Mucosa of descending colon (tissue), 3 donors: ENCODE results near the gene GAA. TPM values are rescaled to one million over a fixed set of nuclear protein-coding genes. Genes with fewer than 3 reads are reported as not detected.

Experiments
- ATAC-seq: fragments of 200-7000 bp; cut with Tn5 transposase; one replicate; pipeline ENCODE4 v1.9.1; 2020; ENCODE audit warnings: mild to moderate bottlenecking, moderate library complexity
- DNase-seq, 3 donors: peaks; one replicate each; pipeline ENCODE4 v3.0.0-alpha.2; 2020
- H3K36me3 ChIP-seq: fragments of 200-600 bp; one replicate; pipeline ENCODE4 v1.8.0; 2021; ENCODE audit warnings: low read depth, mild to moderate bottlenecking
- H3K4me1 ChIP-seq: fragments of 200-600 bp; one replicate; pipeline ENCODE4 v1.8.0; 2021; ENCODE audit warnings: low read depth, mild to moderate bottlenecking
- H3K4me3 ChIP-seq: fragments of 200-600 bp; one replicate; pipeline ENCODE4 v1.8.0; 2021; ENCODE audit warnings: mild to moderate bottlenecking
- H3K9me3 ChIP-seq: fragments of 200-600 bp; one replicate; pipeline ENCODE4 v1.8.0; 2021; ENCODE audit warnings: mild to moderate bottlenecking
- intact Hi-C, 2 donors: fragments of 100-400 bp; cut with DNase I in 1 of 2; cut with micrococcal nuclease in 1 of 2; formaldehyde crosslinking; loops; one replicate each; pipeline versions ENCODE4 v1.11.0 to v1.11.1; 2022; cut with DNase I, micrococcal nuclease
- total RNA-seq, 3 donors: library from RNA; stranded (reverse); fragmentation: NEBNext Ultra II Directional in 2 of 3; extraction: Animal tissue kit (Norgen Biotek cat#: 25700) in 2 of 3; gene quantifications; one replicate each; pipeline versions ENCODE4 v1.2.1 to v1.2.4, GENCODE V29; 2021 to 2023
- TF ChIP-seq, protein P1 (sequence below): fragments of 200-600 bp; IDR thresholded peaks from one replicate; pipeline ENCODE4 v1.8.0; 2022; ENCODE audit warnings: antibody characterized with exemption, mild to moderate bottlenecking
- donor health status: DM: no; HTN: no; CAD: no; lungs with moderate emphysema.
- donor health status: DM: no; HTN: no; CAD: no.
- donor health status: DM: no; HTN: yes; CAD: no.

The GAA gene
- total RNA-seq, 3 donors from 2014 or later: 23.4 to 50.0 (median 49.3) TPM

DNA sequence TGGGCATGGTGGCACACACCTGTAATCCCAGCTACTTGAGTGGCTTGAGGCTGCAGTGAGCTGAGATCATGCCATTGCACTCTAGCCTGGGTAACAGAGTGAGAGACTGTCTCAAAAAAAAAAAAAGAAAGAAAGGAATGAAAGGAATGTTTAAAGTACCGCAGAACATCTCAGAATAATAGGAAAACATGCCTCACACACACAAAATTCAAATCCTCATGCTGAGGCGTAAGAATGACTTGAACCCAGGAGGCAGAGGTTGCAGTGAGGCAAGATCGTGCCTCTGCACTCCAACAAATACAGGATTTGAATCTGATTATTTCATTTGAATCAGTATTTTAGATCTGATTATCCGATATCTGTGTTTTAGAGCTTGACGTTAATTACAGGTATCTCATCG lies 21.3 kb upstream of the GAA start:
- Histone ChIP-seq H3K9me3 (no peaks in the 10 kb centered on the region), H3K4me1 (no peaks in the 10 kb centered on the region), H3K4me3 (no peak overlapping the region), H3K36me3 (no peaks in the 10 kb centered on the region)
- intact Hi-C loops: loop anchor here in 1 of 2 donors (10.0 kb wide), 1 partner anchor 65 kb away; the partner anchor contains the start of gene EIF4A3
- TF ChIP-seq, protein P1, sequence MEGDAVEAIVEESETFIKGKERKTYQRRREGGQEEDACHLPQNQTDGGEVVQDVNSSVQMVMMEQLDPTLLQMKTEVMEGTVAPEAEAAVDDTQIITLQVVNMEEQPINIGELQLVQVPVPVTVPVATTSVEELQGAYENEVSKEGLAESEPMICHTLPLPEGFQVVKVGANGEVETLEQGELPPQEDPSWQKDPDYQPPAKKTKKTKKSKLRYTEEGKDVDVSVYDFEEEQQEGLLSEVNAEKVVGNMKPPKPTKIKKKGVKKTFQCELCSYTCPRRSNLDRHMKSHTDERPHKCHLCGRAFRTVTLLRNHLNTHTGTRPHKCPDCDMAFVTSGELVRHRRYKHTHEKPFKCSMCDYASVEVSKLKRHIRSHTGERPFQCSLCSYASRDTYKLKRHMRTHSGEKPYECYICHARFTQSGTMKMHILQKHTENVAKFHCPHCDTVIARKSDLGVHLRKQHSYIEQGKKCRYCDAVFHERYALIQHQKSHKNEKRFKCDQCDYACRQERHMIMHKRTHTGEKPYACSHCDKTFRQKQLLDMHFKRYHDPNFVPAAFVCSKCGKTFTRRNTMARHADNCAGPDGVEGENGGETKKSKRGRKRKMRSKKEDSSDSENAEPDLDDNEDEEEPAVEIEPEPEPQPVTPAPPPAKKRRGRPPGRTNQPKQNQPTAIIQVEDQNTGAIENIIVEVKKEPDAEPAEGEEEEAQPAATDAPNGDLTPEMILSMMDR: no peak
- no peak for ATAC-seq
- no peak for DNase-seq

DNA sequence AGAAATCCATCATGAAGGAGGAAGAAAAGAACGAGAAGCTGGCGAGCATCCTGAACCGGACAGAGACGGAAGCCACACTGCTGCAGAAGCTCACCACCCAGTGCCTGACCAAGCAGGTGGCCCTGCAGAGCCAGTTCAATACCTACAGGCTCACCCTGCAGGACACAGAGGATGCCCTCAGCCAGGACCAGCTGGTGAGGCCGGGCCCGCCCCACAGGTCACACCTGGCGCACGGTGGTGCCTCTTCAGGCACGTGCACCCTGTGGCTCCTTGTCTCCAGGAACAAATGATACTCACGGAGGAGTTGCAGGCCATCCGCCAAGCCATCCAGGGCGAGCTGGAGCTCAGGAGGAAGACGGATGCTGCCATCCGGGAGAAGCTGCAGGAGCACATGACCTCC lies 19.8 kb upstream of the GAA start:
- no peak for DNase-seq
- ATAC-seq: no peak
- H3K4me3 ChIP-seq: no peak overlapping the region
- H3K4me1 ChIP-seq: no peaks in the 10 kb centered on the region
- H3K36me3 ChIP-seq: no peaks in the 10 kb centered on the region
- intact Hi-C loops: loop anchor here in 1 of 2 donors (10.0 kb wide), 1 partner anchor 63 kb away; the partner anchor contains the start of gene EIF4A3
- TF ChIP-seq, protein P1: no peak
- H3K9me3 ChIP-seq: no peaks in the 10 kb centered on the region

DNA sequence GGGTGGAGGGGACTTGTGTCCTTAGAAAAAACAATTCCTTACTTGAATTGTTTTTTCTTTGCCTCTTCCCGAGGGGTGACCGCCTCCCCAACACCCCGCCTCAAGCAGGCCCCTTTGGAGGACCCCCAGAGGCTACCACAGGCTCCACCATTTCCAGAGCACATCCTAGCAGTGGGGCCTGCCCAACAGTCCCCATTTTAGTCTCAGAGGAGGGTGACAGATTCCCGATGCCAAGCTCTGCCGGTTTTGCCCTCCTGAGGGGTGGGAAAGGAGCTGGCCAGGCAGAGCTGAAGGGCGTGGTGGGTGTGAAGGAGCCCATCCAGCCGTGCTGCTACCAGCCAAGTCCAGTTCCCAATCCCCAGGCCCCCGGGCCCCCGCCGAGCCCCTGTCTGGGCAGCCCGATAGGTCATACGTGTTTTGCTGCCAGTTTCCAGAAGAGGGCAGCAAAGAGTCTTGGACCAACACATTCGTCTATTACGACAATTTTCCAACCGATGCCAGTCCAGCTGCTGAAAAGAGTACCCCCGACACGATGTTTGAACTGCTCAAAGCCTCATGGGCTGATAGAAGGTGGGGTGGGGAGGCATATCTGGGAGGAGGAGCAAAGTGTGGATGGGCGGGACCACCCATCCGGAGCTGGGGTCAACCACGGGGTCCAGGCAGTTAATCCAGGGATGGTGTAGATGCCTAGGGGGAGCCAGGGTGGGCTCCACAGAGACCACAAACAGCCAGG lies 18.8 kb upstream of the GAA start:
- intact Hi-C loops: loop anchor here in 1 of 2 donors (10.0 kb wide), 1 partner anchor 62 kb away; the partner anchor contains the start of gene EIF4A3
- ATAC-seq: peak; percentile 76
- Histone ChIP-seq H3K36me3 (no peaks in the 10 kb centered on the region), H3K4me3 (no peak overlapping the region), H3K4me1 (no peaks in the 10 kb centered on the region), H3K9me3 (no peaks in the 10 kb centered on the region)
- TF ChIP-seq, protein P1: peak; percentile 69
- DNase-seq: peak in 2 of 3 donors; percentile 45 to 75

DNA sequence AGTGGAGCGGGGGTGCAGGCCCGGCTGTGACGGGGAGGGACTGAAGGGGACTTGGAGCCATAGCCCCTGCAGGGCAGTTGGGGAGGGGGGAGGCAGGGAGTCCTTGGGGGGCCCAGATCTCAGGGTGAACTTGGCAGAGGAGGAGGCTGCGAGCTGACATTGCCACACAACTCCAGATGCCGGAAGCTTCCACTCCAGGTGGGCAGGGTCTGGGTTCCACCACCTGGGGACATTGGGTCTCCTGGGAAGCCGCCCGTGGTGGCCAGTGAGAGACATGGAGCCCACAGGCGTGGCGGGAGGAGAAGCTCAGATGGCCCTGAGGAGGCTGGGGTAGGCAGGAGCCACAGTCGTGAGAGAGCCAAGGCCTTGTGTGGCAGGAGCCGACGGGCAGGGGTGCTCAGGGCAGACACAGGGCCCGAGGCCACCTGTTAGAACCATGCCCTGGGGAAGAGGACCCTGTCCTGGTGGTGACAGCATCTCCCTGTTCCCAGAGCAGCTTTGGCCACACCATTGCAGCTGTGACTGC lies 18.2 kb upstream of the GAA start:
- TF ChIP-seq, protein P1: no peak
- ATAC-seq: no peak
- DNase-seq: no peak
- Histone ChIP-seq H3K4me3 (no peak overlapping the region), H3K36me3 (no peaks in the 10 kb centered on the region), H3K9me3 (no peaks in the 10 kb centered on the region), H3K4me1 (no peaks in the 10 kb centered on the region)
- intact Hi-C loops: loop anchor here in 1 of 2 donors (10.0 kb wide), 1 partner anchor 62 kb away; the partner anchor contains the start of gene EIF4A3

DNA sequence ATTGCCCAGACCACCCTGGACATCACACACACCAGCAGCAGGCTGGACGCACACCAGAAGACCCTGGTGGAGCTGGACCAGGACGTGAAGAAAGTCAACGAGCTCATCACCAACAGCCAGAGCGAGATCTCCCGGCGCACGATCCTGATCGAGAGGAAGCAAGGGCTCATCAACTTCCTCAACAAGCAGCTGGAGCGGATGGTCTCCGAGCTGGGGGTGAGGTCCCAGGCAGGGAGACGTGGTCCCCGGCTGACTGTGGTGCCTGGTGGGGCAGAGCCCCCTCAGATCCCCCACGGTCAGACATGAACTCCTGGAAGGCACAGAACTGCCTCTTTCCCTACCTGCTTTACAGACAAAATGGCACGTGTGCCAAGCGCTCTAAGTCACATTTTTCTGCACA lies 16.6 kb upstream of the GAA start:
- Histone ChIP-seq H3K9me3 (no peaks in the 10 kb centered on the region), H3K36me3 (no peaks in the 10 kb centered on the region), H3K4me1 (no peaks in the 10 kb centered on the region), H3K4me3 (no peak overlapping the region)
- no peak for DNase-seq
- no peak for ATAC-seq
- TF ChIP-seq, protein P1: no peak
- intact Hi-C loops: loop anchor here in 1 of 2 donors (10.0 kb wide), 1 partner anchor 60 kb away; the partner anchor contains the start of gene EIF4A3
